HepG2 (cell line): ENCODE measurements around the gene RAB15. TPM values are rescaled to one million over a fixed set of nuclear protein-coding genes. Genes with fewer than 3 reads are reported as not detected.

Experiments used
- ATAC-seq: fragments of 200-7000 bp; cut with Tn5 transposase; 3 replicates; pipeline ENCODE4 v1.9.1; 2020; ENCODE audit warnings: mild to moderate bottlenecking, moderate library complexity
- BruUV-seq: library from RNA; stranded (reverse); fragments of 400-500 nt; replicated peaks from 2 replicates; lab custom pipeline; 2021; lab: Mats Ljungman, UMichigan
- CTCF ChIA-PET: fragments of 300-600 bp; formaldehyde crosslinking; extraction: SDS; loops from one replicate; lab custom pipeline; 2021; ENCODE audit warnings: low total read pairs, inconsistent platforms, low intra/inter-chr PET ratio; lab: Yijun Ruan, JAX
- POLR2A ChIA-PET: fragments of 350-600 bp; sonication (Branson Sonifier 250); formaldehyde crosslinking; loops from one replicate; lab custom pipeline; 2020; ENCODE audit warnings: antibody characterized with exemption, inconsistent platforms; lab: Yijun Ruan, JAX
- DNase-seq: peaks from one replicate; pipeline ENCODE4 v3.0.0-alpha.2; 2015; ENCODE audit warnings: low spot score
- FAIRE-seq: peaks from 3 replicates; lab custom pipeline; 2011; peaks lifted over from hg19 to GRCh38; lab: Jason Lieb, UNC
- H2AFZ ChIP-seq: one replicate; pipeline ENCODE4 v1.6.1; 2011; ENCODE audit warnings: low read length, inconsistent platforms
- H3K27ac ChIP-seq: fragments of 300-600 bp; 3 replicates; pipeline ENCODE4 v1.8.0; 2011; ENCODE audit warnings: mixed run types, mild to moderate bottlenecking, mixed read lengths, low read length, inconsistent platforms; ENCODE audit not compliant: insufficient read depth; ENCODE audit errors: extremely low read length
- H3K27me3 ChIP-seq, 2 experiments: fragments of 200-600 bp in 1 of 2; 2 replicates in 1 of 2; 3 replicates in 1 of 2; pipeline versions ENCODE4 v1.6.0 to v1.8.0; 2011; ENCODE audit warnings: low read length in 2 of 2, mild to moderate bottlenecking in 2 of 2, moderate library complexity in 2 of 2, inconsistent platforms in 1 of 2; ENCODE audit not compliant: insufficient read depth in 2 of 2, control insufficient read depth in 1 of 2
- H3K36me3 ChIP-seq, 2 experiments: fragments of 200-600 bp in 1 of 2; replicated peaks in 1 of 2; 2 replicates in 1 of 2; 3 replicates in 1 of 2; pipeline versions ENCODE4 v1.5.1 to v1.8.0; 2011; ENCODE audit warnings: low read length in 2 of 2, inconsistent platforms in 1 of 2; ENCODE audit not compliant: insufficient read depth in 2 of 2, control insufficient read depth in 1 of 2
- H3K4me1 ChIP-seq: 2 replicates; pipeline ENCODE4 v1.5.1; 2012; ENCODE audit warnings: low read length, inconsistent platforms; ENCODE audit not compliant: insufficient read depth
- H3K4me2 ChIP-seq: 2 replicates; pipeline ENCODE4 v1.6.0; 2011; ENCODE audit warnings: low read depth, low read length, inconsistent platforms
- H3K4me3 ChIP-seq, 3 experiments: fragments of 200-600 bp in 1 of 3; sonication (generic), shearing (Covaris generic) in 1 of 3; replicated peaks in 1 of 3; 2 replicates each; pipeline ENCODE4 v1.5.1; 2011 to 2016; ENCODE audit warnings: low read length in 3 of 3, inconsistent platforms in 2 of 3, low read depth in 2 of 3, mild to moderate bottlenecking in 2 of 3, control low read depth in 1 of 3, mixed read lengths in 1 of 3; ENCODE audit not compliant: insufficient read depth in 1 of 3
- H3K79me2 ChIP-seq: one replicate; pipeline ENCODE4 v1.6.1; 2011; ENCODE audit warnings: low read length, inconsistent platforms; ENCODE audit not compliant: insufficient read depth
- H3K9ac ChIP-seq: 2 replicates; pipeline ENCODE4 v1.6.0; 2011; ENCODE audit warnings: mild to moderate bottlenecking, low read depth, low read length, inconsistent platforms; ENCODE audit not compliant: insufficient read depth
- H3K9me3 ChIP-seq: 2 replicates; pipeline ENCODE4 v1.5.1; 2012; ENCODE audit warnings: mild to moderate bottlenecking, low read length
- H4K20me1 ChIP-seq: 2 replicates; pipeline ENCODE4 v1.6.0; 2011; ENCODE audit warnings: inconsistent platforms, mild to moderate bottlenecking, low read length, moderate library complexity; ENCODE audit not compliant: insufficient read depth
- CTCF ChIP-seq: sonication (generic); formaldehyde crosslinking; IDR thresholded peaks from 2 replicates; pipeline ENCODE4 v1.5.0; 2020; ENCODE audit warnings: mild to moderate bottlenecking, missing genetic modification reagents, moderate library complexity
- HES4 ChIP-seq: sonication (generic); formaldehyde crosslinking; IDR thresholded peaks from 2 replicates; pipeline ENCODE4 v1.9.0; 2021; ENCODE audit warnings: mild to moderate bottlenecking, missing genetic modification reagents, borderline replicate concordance
- SNAPC2 ChIP-seq: sonication (generic); formaldehyde crosslinking; IDR thresholded peaks from 2 replicates; pipeline ENCODE4 v1.8.1; 2022; ENCODE audit warnings: mild to moderate bottlenecking, missing genetic modification reagents
- SPEN ChIP-seq: sonication (generic); formaldehyde crosslinking; IDR thresholded peaks from 2 replicates; pipeline ENCODE4 v1.5.1; 2020; ENCODE audit warnings: low read depth, mild to moderate bottlenecking, missing genetic modification reagents
- ZC3H13 ChIP-seq: sonication (generic); formaldehyde crosslinking; IDR thresholded peaks from 2 replicates; pipeline ENCODE4 v1.8.1; 2023; ENCODE audit warnings: mild to moderate bottlenecking, missing genetic modification reagents, moderate library complexity
- ZNF333 ChIP-seq: sonication (generic); formaldehyde crosslinking; IDR thresholded peaks from 2 replicates; pipeline ENCODE4 v1.4.0; 2020; ENCODE audit warnings: mild to moderate bottlenecking, missing genetic modification reagents, borderline replicate concordance
- WGBS: methylation state at CpG from one replicate; pipeline ENCODE4 v1.1.6; 2017; ENCODE audit warnings: low lambda C conversion rate; 5-methylcytosine and 5-hydroxymethylcytosine counted together
- in situ Hi-C: cut with HindIII; loops from 2 replicates; pipeline ENCODE4 v1.10.0; 2017; ENCODE audit warnings: low pct_unique_long_range_greater_than_20kb; ENCODE audit not compliant: extremely low pct_ligation_motif_present
- intact Hi-C: fragments of 100-400 bp; cut with micrococcal nuclease; formaldehyde crosslinking; loops from one replicate; pipeline ENCODE4 v1.10.0; 2022; ENCODE audit not compliant: unreplicated experiment
- polyA plus RNA-seq, 8 experiments: library from polyadenylated mRNA; depleted of rRNA in 3 of 8; stranded (reverse) in 7 of 8; unstranded in 1 of 8; fragments of >200 nt; fragmentation: Illumina TruSeq in 4 of 8; extraction: Trizol in 4 of 8; gene quantifications; 2 replicates each; pipeline versions ENCODE4 v1.2.1 to v1.2.3, GENCODE V29; 2011 to 2016; ENCODE audit warnings: low read depth in 4 of 8, missing spikeins in 1 of 8, mixed read lengths in 1 of 8; ENCODE audit not compliant: insufficient read depth in 1 of 8
- total RNA-seq, 5 experiments: library from RNA; depleted of rRNA; stranded (reverse); fragments of >200 nt; fragmentation: Illumina TruSeq; extraction: Trizol; gene quantifications; 2 replicates each; pipeline ENCODE4 v1.2.3, GENCODE V29; 2016; ENCODE audit warnings: low read depth in 1 of 5
- TF ChIP-seq, protein P1 (sequence below): sonication (generic); formaldehyde crosslinking; IDR thresholded peaks from 2 replicates; pipeline ENCODE4 v1.4.0; 2020; ENCODE audit warnings: missing genetic modification reagents

Gene RAB15
- total and polyA plus RNA-seq, 2 of the 13 experiments (the other 11 are each of a cell fraction or from before 2014, with no cell fraction given): 7.4 to 18.5 TPM

DNA sequence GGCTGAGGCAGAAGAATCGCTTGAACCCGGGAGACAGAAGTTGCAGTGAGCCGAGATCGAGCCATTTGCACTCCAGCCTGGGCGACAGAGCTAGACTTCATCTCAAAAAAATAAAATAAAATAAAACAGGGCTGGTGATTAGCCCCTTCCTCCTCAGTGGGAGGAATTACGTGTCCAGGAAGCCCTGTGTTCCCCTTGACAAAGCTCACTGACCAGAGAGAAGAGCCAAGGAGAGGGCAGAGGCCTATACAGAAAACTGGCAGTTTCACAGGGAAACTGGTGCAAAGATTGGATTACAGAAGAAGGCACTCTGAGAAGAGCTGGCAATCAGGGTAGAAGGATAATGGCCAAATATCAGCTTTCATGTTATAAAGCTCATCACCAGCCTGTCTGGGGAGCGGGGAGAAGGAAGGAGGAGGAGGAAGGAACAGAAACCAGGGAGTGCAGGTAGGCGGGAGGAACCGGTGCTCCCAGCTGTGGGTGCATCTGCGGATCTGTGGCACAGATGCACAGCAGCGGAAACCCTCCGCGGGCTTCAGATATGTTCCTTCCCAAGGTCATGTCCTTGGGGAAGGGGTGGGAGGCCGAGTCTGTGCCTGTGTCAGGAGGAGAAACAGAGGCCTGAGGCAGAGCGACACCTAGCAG, 6.7 kb downstream of the RAB15 start:
- intact Hi-C loops (no loop called here), in situ Hi-C loops (no loop called here)
- H3K9ac ChIP-seq: no peak overlapping the region
- DNase-seq (no peak), ATAC-seq (no peak), FAIRE-seq (no peak)
- 94% methylated on average over 15 of the region's 15 CpGs for WGBS
- no peaks in the 10 kb centered on the region for H4K20me1 ChIP-seq
- H2AFZ ChIP-seq: no peak overlapping the region
- H3K27me3 ChIP-seq: no peaks in the 10 kb centered on the region
- H3K4me2 ChIP-seq: no peak overlapping the region
- no peak overlapping the region for H3K4me3 ChIP-seq
- BruUV-seq: no TSS peak
- CTCF ChIA-PET: no interaction called here
- no peak overlapping the region for H3K27ac ChIP-seq
- TF ChIP-seq, protein P1, sequence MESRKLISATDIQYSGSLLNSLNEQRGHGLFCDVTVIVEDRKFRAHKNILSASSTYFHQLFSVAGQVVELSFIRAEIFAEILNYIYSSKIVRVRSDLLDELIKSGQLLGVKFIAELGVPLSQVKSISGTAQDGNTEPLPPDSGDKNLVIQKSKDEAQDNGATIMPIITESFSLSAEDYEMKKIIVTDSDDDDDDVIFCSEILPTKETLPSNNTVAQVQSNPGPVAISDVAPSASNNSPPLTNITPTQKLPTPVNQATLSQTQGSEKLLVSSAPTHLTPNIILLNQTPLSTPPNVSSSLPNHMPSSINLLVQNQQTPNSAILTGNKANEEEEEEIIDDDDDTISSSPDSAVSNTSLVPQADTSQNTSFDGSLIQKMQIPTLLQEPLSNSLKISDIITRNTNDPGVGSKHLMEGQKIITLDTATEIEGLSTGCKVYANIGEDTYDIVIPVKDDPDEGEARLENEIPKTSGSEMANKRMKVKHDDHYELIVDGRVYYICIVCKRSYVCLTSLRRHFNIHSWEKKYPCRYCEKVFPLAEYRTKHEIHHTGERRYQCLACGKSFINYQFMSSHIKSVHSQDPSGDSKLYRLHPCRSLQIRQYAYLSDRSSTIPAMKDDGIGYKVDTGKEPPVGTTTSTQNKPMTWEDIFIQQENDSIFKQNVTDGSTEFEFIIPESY (CRISPR knock-in tag): peak; percentile 15; the same call in 1 of the 2 replicates
- no peak for TF ChIP-seq SPEN
- TF ChIP-seq HES4 (CRISPR knock-in tag): no peak
- no peak for TF ChIP-seq ZC3H13
- TF ChIP-seq SNAPC2 (CRISPR knock-in tag): no peak
- peaks cover 9% of the 10 kb centered on the region; the same call in 1 of the 2 replicates for H3K4me1 ChIP-seq
- no peaks in the 10 kb centered on the region for H3K9me3 ChIP-seq
- no peaks in the 10 kb centered on the region for H3K36me3 ChIP-seq
- POLR2A ChIA-PET: interaction anchor here (0.9 to 1.6 kb wide), 2 partner anchors 17 to 21 kb away, joined by 3 to 4 read pairs; partner anchors contain the start of gene FNTB
- H3K79me2 ChIP-seq: no peaks in the 10 kb centered on the region

- intact Hi-C loops (no loop called here), in situ Hi-C loops (no loop called here)
- FAIRE-seq (no peak), DNase-seq (no peak), ATAC-seq (no peak)
- Histone ChIP-seq H3K27ac (no peak overlapping the region), H3K9me3 (no peaks in the 10 kb centered on the region), H3K79me2 (no peaks in the 10 kb centered on the region), H3K9ac (no peak overlapping the region), H3K4me2 (no peak overlapping the region), H3K4me3 (no peak overlapping the region), H4K20me1 (no peaks in the 10 kb centered on the region), H3K4me1 (peaks cover 5% of the 10 kb centered on the region; the same call in 1 of the 2 replicates), H3K27me3 (no peaks in the 10 kb centered on the region), H2AFZ (no peak overlapping the region), H3K36me3 (no peaks in the 10 kb centered on the region)
- POLR2A ChIA-PET: no interaction called here
- TF ChIP-seq ZNF333 (CRISPR knock-in tag) (no peak), CTCF (CRISPR knock-in tag) (0 out of 2 replicates have a peak, but pooled peaks have one; percentile 4)
- WGBS: 100% methylated on average over 1 of the region's 1 CpG
- no TSS peak for BruUV-seq
- CTCF ChIA-PET: no interaction called here
Measured at GRCh38 chr14:64963611-64964010, 8.5 kb downstream of the RAB15 start.
